ENCODE results near the gene ACAA2. TPM values are rescaled to one million over a fixed set of nuclear protein-coding genes. Genes with fewer than 3 reads are reported as not detected.
A peak's percentile ranks its signal among the peaks of the same experiment; 100 is the strongest.

Gene ACAA2
- total and polyA plus RNA-seq, 2 experiments from 2014 or later = 91.1 to 126 TPM

- H3K9me3 Mint-ChIP-seq = no peaks in the 10 kb centered on the region
- Histone ChIP-seq H3K27me3 (ENCODE audit: insufficient read depth) (no peaks in the 10 kb centered on the region), H3K36me3 (ENCODE audit: insufficient read depth) (no peaks in the 10 kb centered on the region), H3K4me3 (no peak overlapping the region), H3K27ac (ENCODE audit: low read depth) (no peak overlapping the region), H3K79me2 (replicated peaks; ENCODE audit: insufficient read depth) (no peaks in the 10 kb centered on the region), H3K4me1 (ENCODE audit: insufficient read depth) (peaks cover 9% of the 10 kb centered on the region), H2AFZ (peak overlapping the region; percentile 88; the same call in 1 of the 2 replicates), H3K4me2 (peak overlapping the region; percentile 57; the same call in 1 of the 2 replicates), H3K9me2 (ENCODE audit: insufficient read depth) (no peaks in the 10 kb centered on the region), H4K20me1 (replicated peaks; ENCODE audit: insufficient read depth) (no peaks in the 10 kb centered on the region), H3F3A (replicated peaks; ENCODE audit: low read depth) (no peaks in the 10 kb centered on the region)
- peaks cover 13% of the 10 kb centered on the region for H3K4me1 Mint-ChIP-seq
- no peaks in the 10 kb centered on the region for H3K36me3 Mint-ChIP-seq (ENCODE audit: low read depth)
- no peak overlapping the region for H3K4me3 Mint-ChIP-seq
- H3K27me3 Mint-ChIP-seq (ENCODE audit: insufficient read depth, low read depth, poor library complexity) = peaks cover 2% of the 10 kb centered on the region
- TF ChIP-seq ZNF114 (CRISPR knock-in tag; IDR thresholded peaks at IDR 0.05) (no peak), ETS1 (IDR thresholded peaks at IDR 0.05) (no peak), CTCF (conservative IDR thresholded peaks at IDR 0.05; ENCODE audit: low read depth in 2 of 2) (peak; percentile 92 to 98), ZNF462 (CRISPR knock-in tag; IDR thresholded peaks at IDR 0.05) (no peak)
- ATAC-seq (peak; percentile 85), DNase-seq (ENCODE audit: low spot score) (peak; percentile 84)
- H3K27ac Mint-ChIP-seq = peak overlapping the region; percentile 27
Measured at GRCh38 chr18:49858309-49859020, 45.1 kb upstream of the ACAA2 start.

All from GM23338 (cell line).